T-cell (primary cell): ENCODE data around the gene DHRS1. TPM values are rescaled to one million over a fixed set of nuclear protein-coding genes. Genes with fewer than 3 reads are reported as not detected.
A peak's percentile ranks its signal among the peaks of the same experiment; 100 is the strongest.

Source experiments
- ATAC-seq, 4 experiments: fragments of 200-7000 bp in 3 of 4; fragments of 150-1000 bp in 1 of 4; cut with Tn5 transposase; replicated peaks in 1 of 4; 1 replicate in 3 of 4; 2 replicates in 1 of 4; pipeline ENCODE4 v1.10.0; 2021; ENCODE audit warnings: moderate library complexity in 3 of 4, mild to moderate bottlenecking in 2 of 4, moderate number of reproducible peaks in 1 of 4
- CTCF ChIA-PET, 2 donors: fragments of 300-600 bp; sonication (Branson Sonifier 250); formaldehyde crosslinking; loops; one replicate each; lab custom pipeline; 2022; ENCODE audit warnings: antibody characterized with exemption in 2 of 2; lab: Charles Lee
- POLR2A ChIA-PET, 2 donors: fragments of 300-600 bp; sonication (Branson Sonifier 250); formaldehyde crosslinking; loops; one replicate each; lab custom pipeline; 2022; ENCODE audit warnings: antibody characterized with exemption in 2 of 2; lab: Charles Lee
- DNase-seq, 35 experiments: peaks; one replicate each; pipeline versions ENCODE4 v3.0.0 to v3.0.0-alpha.2; 2013 to 2023
- H3K27ac ChIP-seq: one replicate; pipeline ENCODE4 v1.5.1; 2013; ENCODE audit warnings: low read length
- H3K27me3 ChIP-seq, 2 experiments: replicated peaks in 1 of 2; 1 replicate in 1 of 2; 2 replicates in 1 of 2; pipeline versions ENCODE4 v1.6.1 to v1.7.0; 2013; ENCODE audit warnings: low read length in 1 of 2, mixed read lengths in 1 of 2; ENCODE audit not compliant: control insufficient read depth in 2 of 2, insufficient read depth in 2 of 2; ENCODE audit errors: extremely low read depth in 1 of 2
- H3K36me3 ChIP-seq, 2 donors: 1 replicate in 1 of 2; 2 replicates in 1 of 2; pipeline versions ENCODE4 v1.6.1 to v1.7.0; 2013; ENCODE audit warnings: low read length in 1 of 2; ENCODE audit not compliant: control insufficient read depth in 2 of 2, insufficient read depth in 1 of 2; ENCODE audit errors: extremely low read depth in 1 of 2
- H3K4me1 ChIP-seq, 2 experiments: 1 replicate in 1 of 2; 2 replicates in 1 of 2; pipeline versions ENCODE4 v1.6.1 to v1.7.0; 2013; ENCODE audit warnings: low read length in 2 of 2, mixed read lengths in 1 of 2; ENCODE audit not compliant: insufficient read depth in 2 of 2, control insufficient read depth in 1 of 2; ENCODE audit errors: extremely low read depth in 1 of 2
- H3K4me3 ChIP-seq, 2 donors: 1 replicate in 1 of 2; 2 replicates in 1 of 2; pipeline versions ENCODE4 v1.5.1 to v1.7.0; 2013; ENCODE audit warnings: mild to moderate bottlenecking in 2 of 2, low read length in 1 of 2, moderate library complexity in 1 of 2; ENCODE audit not compliant: control insufficient read depth in 1 of 2; ENCODE audit errors: extremely low read depth in 1 of 2
- H3K9me3 ChIP-seq: 2 replicates; pipeline ENCODE4 v1.7.0; 2013
- H3K27ac Mint-ChIP-seq, 2 donors: one replicate each; pipeline ENCODE4 v1.8.0; 2020 to 2021; ENCODE audit warnings: mild to moderate bottlenecking in 2 of 2, mixed read lengths in 2 of 2
- H3K27me3 Mint-ChIP-seq, 2 donors: one replicate each; pipeline ENCODE4 v1.8.0; 2021 to 2022; ENCODE audit warnings: mixed read lengths in 2 of 2
- H3K36me3 Mint-ChIP-seq: one replicate; pipeline ENCODE4 v1.8.0; 2021; ENCODE audit warnings: mixed read lengths
- H3K4me1 Mint-ChIP-seq, 3 donors: one replicate each; pipeline ENCODE4 v1.8.0; 2020 to 2022; ENCODE audit warnings: mixed read lengths in 3 of 3, mild to moderate bottlenecking in 1 of 3
- H3K4me3 Mint-ChIP-seq, 3 donors: one replicate each; pipeline ENCODE4 v1.8.0; 2020 to 2022; ENCODE audit warnings: mild to moderate bottlenecking in 3 of 3, mixed read lengths in 3 of 3, moderate library complexity in 3 of 3
- H3K9me3 Mint-ChIP-seq, 3 donors: one replicate each; pipeline ENCODE4 v1.8.0; 2020 to 2022; ENCODE audit warnings: mixed read lengths in 3 of 3
- WGBS: methylation state at CpG from one replicate; pipeline ENCODE4 v1.1.5; 2013; ENCODE audit warnings: missing lambda C conversion rate; ENCODE audit not compliant: insufficient coverage; 5-methylcytosine and 5-hydroxymethylcytosine counted together
- total RNA-seq, 35 experiments: library from RNA in 6 of 35; stranded (reverse) in 6 of 35; fragments of 120-200 nt in 1 of 35; gene quantifications; one replicate each; pipeline versions ENCODE4 v1.2.1 to v1.2.4 and lab custom pipeline; 2013 to 2026

DHRS1 gene
- total RNA-seq, 5 donors from 2014 or later (not counting 1 experiment from before 2014, with no cell fraction given), result 34.2 to 47.6 (median 39.1) TPM

GRCh38 chr14:24268225-24268624 is 31.4 kb downstream of the DHRS1 start:
- peaks cover 14 to 45% of the 10 kb centered on the region in 2 donors for H3K36me3 ChIP-seq
- Mint-ChIP-seq H3K9me3 (no peaks in the 10 kb centered on the region), H3K27ac (no peak overlapping the region), H3K4me1 (peaks cover 24 to 30% (median 28%) of the 10 kb centered on the region in 3 donors), H3K27me3 (no peaks in the 10 kb centered on the region), H3K4me3 (no peak overlapping the region), H3K36me3 (peaks cover 34% of the 10 kb centered on the region)
- no peaks in the 10 kb centered on the region for H3K27me3 ChIP-seq
- ATAC-seq, result no peak
- no peak overlapping the region for H3K4me3 ChIP-seq
- 100% methylated on average over 5 of the region's 9 CpGs for WGBS
- peaks cover 10 to 21% of the 10 kb centered on the region in 2 experiments for H3K4me1 ChIP-seq
- H3K27ac ChIP-seq, result no peak overlapping the region
- POLR2A ChIA-PET, result no interaction called here
- CTCF ChIA-PET, result interaction anchor here in 1 of 2 donors (0.7 kb wide), 1 partner anchor 170 kb away, joined by 4 read pairs; no protein-coding TSS in a partner anchor
- no peak for DNase-seq
- H3K9me3 ChIP-seq, result no peaks in the 10 kb centered on the region

GRCh38 chr14:24267516-24267915 is 32.1 kb downstream of the DHRS1 start:
- Histone ChIP-seq H3K4me1 (peaks cover 9 to 21% of the 10 kb centered on the region in 2 experiments), H3K36me3 (peaks cover 18 to 45% of the 10 kb centered on the region in 2 donors), H3K9me3 (no peaks in the 10 kb centered on the region), H3K4me3 (no peak overlapping the region), H3K27me3 (no peaks in the 10 kb centered on the region), H3K27ac (no peak overlapping the region)
- ATAC-seq (no peak), DNase-seq (no peak)
- Mint-ChIP-seq H3K27ac (no peak overlapping the region), H3K36me3 (peaks cover 35% of the 10 kb centered on the region), H3K4me1 (peaks cover 19 to 24% (median 22%) of the 10 kb centered on the region in 3 donors), H3K4me3 (no peak overlapping the region), H3K27me3 (no peaks in the 10 kb centered on the region), H3K9me3 (no peaks in the 10 kb centered on the region)
- ChIA-PET POLR2A (no interaction called here), CTCF (no interaction called here)
- WGBS, result 100% methylated on average over 8 of the region's 9 CpGs

GRCh38 chr14:24266344-24267244 is 33.0 kb downstream of the DHRS1 start:
- no peak for DNase-seq
- Mint-ChIP-seq H3K4me1 (peaks cover 10 to 15% (median 13%) of the 10 kb centered on the region in 3 donors), H3K36me3 (peaks cover 38% of the 10 kb centered on the region), H3K4me3 (no peak overlapping the region), H3K9me3 (no peaks in the 10 kb centered on the region), H3K27ac (peak overlapping the region in 1 of 2 donors; percentile 7), H3K27me3 (no peaks in the 10 kb centered on the region)
- ChIA-PET POLR2A (interaction anchor here in 1 of 2 donors (1.2 kb wide), 1 partner anchor 20 kb away, joined by 4 read pairs; no protein-coding TSS in a partner anchor), CTCF (interaction anchor here in 1 of 2 donors (1.0 kb wide), 1 partner anchor 44 kb away, joined by 3 read pairs; the partner anchor contains the start of gene LTB4R2)
- no peaks in the 10 kb centered on the region for H3K9me3 ChIP-seq
- H3K4me1 ChIP-seq, result peaks cover under 1 to 15% of the 10 kb centered on the region in 2 experiments
- no peaks in the 10 kb centered on the region for H3K27me3 ChIP-seq
- H3K27ac ChIP-seq, result no peak overlapping the region
- ATAC-seq, result no peak
- H3K36me3 ChIP-seq, result peaks cover 18 to 45% of the 10 kb centered on the region in 2 donors
- no peak overlapping the region for H3K4me3 ChIP-seq
- WGBS, result 91% methylated on average over 18 of the region's 18 CpGs

- Histone ChIP-seq H3K4me3 (no peak overlapping the region), H3K27ac (no peak overlapping the region), H3K27me3 (no peaks in the 10 kb centered on the region), H3K36me3 (peaks cover 18 to 40% of the 10 kb centered on the region in 2 donors), H3K9me3 (no peaks in the 10 kb centered on the region), H3K4me1 (no peaks in the 10 kb centered on the region)
- H3K9me3 Mint-ChIP-seq, result no peaks in the 10 kb centered on the region
- ChIA-PET POLR2A (interaction anchor here in 1 of 2 donors (0.6 kb wide), 1 partner anchor 51 kb away, joined by 3 read pairs; the partner anchor contains the start of gene CHMP4A), CTCF (interaction anchor here in 1 of 2 donors (0.6 kb wide), 1 partner anchor 10 kb away, joined by 3 read pairs; no protein-coding TSS in a partner anchor)
- H3K27me3 Mint-ChIP-seq, result no peaks in the 10 kb centered on the region
- no peak for ATAC-seq
- H3K27ac Mint-ChIP-seq, result no peak overlapping the region
- 93% methylated on average over 3 of the region's 6 CpGs for WGBS
- H3K4me3 Mint-ChIP-seq, result no peak overlapping the region
- no peak for DNase-seq
- H3K36me3 Mint-ChIP-seq, result peaks cover 43% of the 10 kb centered on the region
- H3K4me1 Mint-ChIP-seq, result peaks cover 0 to 7% (median 2%) of the 10 kb centered on the region in 3 donors
Observed at GRCh38 chr14:24264298-24264697, 35.3 kb downstream of the DHRS1 start.

- Mint-ChIP-seq H3K4me3 (no peak overlapping the region), H3K4me1 (peaks cover 0 to 7% (median 0%) of the 10 kb centered on the region in 3 donors), H3K27me3 (no peaks in the 10 kb centered on the region), H3K27ac (no peak overlapping the region), H3K36me3 (peaks cover 40% of the 10 kb centered on the region), H3K9me3 (no peaks in the 10 kb centered on the region)
- Histone ChIP-seq H3K27ac (no peak overlapping the region), H3K36me3 (peaks cover 13 to 38% of the 10 kb centered on the region in 2 donors), H3K4me1 (no peaks in the 10 kb centered on the region), H3K27me3 (no peaks in the 10 kb centered on the region), H3K4me3 (no peak overlapping the region), H3K9me3 (no peaks in the 10 kb centered on the region)
- ChIA-PET CTCF (interaction anchor here in 1 of 2 donors (0.6 kb wide), 1 partner anchor 11 kb away, joined by 3 read pairs; no protein-coding TSS in a partner anchor), POLR2A (no interaction called here)
- WGBS, result no CpG with 5 or more reads among the region's 6 CpGs
- DNase-seq, result no peak
- no peak for ATAC-seq
Observed at GRCh38 chr14:24263848-24264247, 35.7 kb downstream of the DHRS1 start.
